SK-N-SH treated with all-trans-retinoic acid at 6 μM for 48 hours (cell line): ENCODE measurements around the gene LRRC26.

Source experiments
- ATAC-seq: fragments of 200-7000 bp; cut with Tn5 transposase; 3 replicates; pipeline ENCODE4 v1.9.1; 2020; ENCODE audit warnings: mild to moderate bottlenecking, moderate library complexity
- ARNTL ChIP-seq: fragments of 450-650 bp; formaldehyde crosslinking; IDR thresholded peaks from 2 replicates; pipeline ENCODE4 v1.5.0; 2020; ENCODE audit warnings: low read depth, mild to moderate bottlenecking, moderate library complexity, borderline replicate concordance
- BACH2 ChIP-seq: fragments of 250-450 bp; sonication (Bioruptor Pico); IDR thresholded peaks from 2 replicates; pipeline ENCODE4 v1.9.0; 2021; ENCODE audit warnings: mild to moderate bottlenecking, borderline replicate concordance
- CREB5 ChIP-seq: fragments of 250-450 bp; sonication (Bioruptor Pico); IDR thresholded peaks from 2 replicates; pipeline ENCODE4 v1.5.1; 2020; ENCODE audit warnings: low read depth, mild to moderate bottlenecking, moderate library complexity
- CSDC2 ChIP-seq: fragments of 250-450 bp; sonication (Bioruptor Pico); IDR thresholded peaks from 2 replicates; pipeline ENCODE4 v1.5.0; 2020; ENCODE audit warnings: mild to moderate bottlenecking, moderate library complexity
- ESRRG ChIP-seq: fragments of 250-450 bp; sonication (Bioruptor Pico); IDR thresholded peaks from 2 replicates; pipeline ENCODE4 v1.6.1; 2021; ENCODE audit warnings: mild to moderate bottlenecking
- ISL1 ChIP-seq: fragments of 250-450 bp; sonication (Bioruptor Pico); IDR thresholded peaks from 2 replicates; pipeline ENCODE4 v2.1.2; 2022; ENCODE audit warnings: mild to moderate bottlenecking, moderate library complexity
- OSR1 ChIP-seq: fragments of 250-450 bp; sonication (Bioruptor Pico); IDR thresholded peaks from 2 replicates; pipeline ENCODE4 v1.8.0; 2022; ENCODE audit warnings: moderate library complexity, mild to moderate bottlenecking, inconsistent platforms
- POU6F1 ChIP-seq: fragments of 250-450 bp; sonication (Bioruptor Pico); IDR thresholded peaks from 2 replicates; pipeline ENCODE4 v1.8.0; 2021; ENCODE audit warnings: low read depth, mild to moderate bottlenecking, moderate library complexity, borderline replicate concordance
- PPARA ChIP-seq: fragments of 250-450 bp; sonication (Bioruptor Pico); IDR thresholded peaks from 2 replicates; pipeline ENCODE4 v1.5.0; 2020; ENCODE audit warnings: mild to moderate bottlenecking, borderline replicate concordance
- RARB ChIP-seq: fragments of 250-450 bp; sonication (Bioruptor Pico); IDR thresholded peaks from 2 replicates; pipeline ENCODE4 v1.8.0; 2021; ENCODE audit warnings: mild to moderate bottlenecking, moderate library complexity
- SNAI2 ChIP-seq: fragments of 250-450 bp; sonication (Bioruptor Pico); IDR thresholded peaks from 2 replicates; pipeline ENCODE4 v1.5.0; 2020; ENCODE audit warnings: mild to moderate bottlenecking, moderate library complexity
- TCF4 ChIP-seq: fragments of 250-450 bp; sonication (Bioruptor Pico); IDR thresholded peaks from 2 replicates; pipeline ENCODE4 v1.8.0; 2021; ENCODE audit warnings: mild to moderate bottlenecking, moderate library complexity, borderline replicate concordance
- TOX ChIP-seq: fragments of 250-450 bp; sonication (Bioruptor Pico); IDR thresholded peaks from 2 replicates; pipeline ENCODE4 v1.8.0; 2021; ENCODE audit warnings: mild to moderate bottlenecking, moderate library complexity, borderline replicate concordance
- TSHZ2 ChIP-seq: fragments of 250-450 bp; sonication (Bioruptor Pico); IDR thresholded peaks from 2 replicates; pipeline ENCODE4 v1.5.0; 2020; ENCODE audit warnings: mild to moderate bottlenecking, moderate library complexity
- ZC3H10 ChIP-seq: fragments of 250-450 bp; sonication (Bioruptor Pico); IDR thresholded peaks from 2 replicates; pipeline ENCODE4 v1.5.1; 2021; ENCODE audit warnings: mild to moderate bottlenecking, moderate library complexity
- ZFP3 ChIP-seq: fragments of 250-450 bp; sonication (Bioruptor Pico); IDR thresholded peaks from 2 replicates; pipeline ENCODE4 v1.5.0; 2020; ENCODE audit warnings: mild to moderate bottlenecking, moderate library complexity
- ZFP30 ChIP-seq: fragments of 450-650 bp; formaldehyde crosslinking; IDR thresholded peaks from 2 replicates; pipeline ENCODE4 v1.5.0; 2022; ENCODE audit warnings: mild to moderate bottlenecking, moderate library complexity
- ZNF565 ChIP-seq: fragments of 450-650 bp; formaldehyde crosslinking; conservative IDR thresholded peaks from 2 replicates; pipeline ENCODE4 v1.5.0; 2020; ENCODE audit warnings: low read depth, mild to moderate bottlenecking, moderate library complexity
- ZNF70 ChIP-seq: fragments of 450-650 bp; formaldehyde crosslinking; IDR thresholded peaks from 2 replicates; pipeline ENCODE4 v1.5.0; 2020; ENCODE audit warnings: mild to moderate bottlenecking, moderate library complexity
- ZNF8 ChIP-seq: fragments of 450-650 bp; formaldehyde crosslinking; IDR thresholded peaks from 2 replicates; pipeline ENCODE4 v1.5.0; 2020; ENCODE audit warnings: mild to moderate bottlenecking, moderate library complexity

The LRRC26 gene

DNA sequence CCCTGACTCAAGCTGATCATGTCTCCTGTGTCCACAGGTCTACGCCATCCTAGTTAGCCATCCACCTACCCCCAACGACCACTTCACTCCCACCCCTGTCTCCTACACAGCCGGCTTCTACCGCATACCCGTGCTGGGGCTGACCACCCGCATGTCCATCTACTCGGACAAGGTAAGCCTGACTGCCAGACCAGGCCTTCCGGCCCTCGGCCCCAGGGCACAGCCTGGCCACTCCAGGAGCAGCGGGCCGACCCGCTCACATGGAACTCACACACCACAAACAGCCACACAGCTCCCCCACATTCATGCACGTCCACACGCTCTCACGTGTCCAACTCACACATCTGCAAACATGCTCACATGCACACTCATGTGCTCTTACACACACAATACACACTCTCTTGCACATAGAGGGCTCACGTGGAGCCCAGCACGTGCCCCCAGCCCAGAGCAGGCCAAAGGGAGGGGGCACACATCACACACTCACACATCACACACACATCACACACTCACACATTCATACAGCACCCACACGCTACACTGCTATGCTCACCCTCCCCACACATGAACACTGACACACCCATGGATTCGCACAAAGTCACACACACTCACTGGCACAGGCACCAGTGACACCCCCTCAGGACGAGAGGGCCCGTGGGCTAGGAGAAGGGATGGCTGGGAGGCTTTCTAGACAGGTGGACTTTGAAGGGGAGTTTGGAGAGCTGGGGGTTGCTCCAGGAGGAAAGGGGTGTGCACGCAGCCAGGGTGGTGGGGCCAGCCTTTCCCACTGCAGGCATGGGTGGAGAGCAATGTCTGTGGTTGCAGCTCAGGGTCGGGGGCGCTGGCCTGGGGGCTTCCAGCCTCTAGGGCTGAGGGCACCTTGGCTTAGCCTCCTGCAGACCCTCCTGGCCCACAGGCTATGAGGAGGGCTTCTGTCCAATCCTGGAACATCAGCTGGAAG, 27.6 kb downstream of the LRRC26 start:
- ATAC-seq = no peak
- no peak for TF ChIP-seq ZC3H10 (CRISPR knock-in tag)
- TF ChIP-seq RARB (CRISPR knock-in tag) = no peak
- no peak for TF ChIP-seq SNAI2 (CRISPR knock-in tag)
- no peak for TF ChIP-seq TSHZ2
- no peak for TF ChIP-seq ZFP3
- TF ChIP-seq CSDC2 (CRISPR knock-in tag) = no peak
- no peak for TF ChIP-seq ISL1 (CRISPR knock-in tag)
- no peak for TF ChIP-seq ZFP30 (CRISPR knock-in tag)
- TF ChIP-seq CREB5 (CRISPR knock-in tag) = no peak
- TF ChIP-seq ESRRG (CRISPR knock-in tag) = no peak
- no peak for TF ChIP-seq ARNTL (CRISPR knock-in tag)
- TF ChIP-seq BACH2 = no peak
- TF ChIP-seq TCF4 (CRISPR knock-in tag) = no peak
- TF ChIP-seq OSR1 (CRISPR knock-in tag) = no peak
- TF ChIP-seq ZNF565 (CRISPR knock-in tag) = no peak
- no peak for TF ChIP-seq POU6F1 (CRISPR knock-in tag)
- TF ChIP-seq ZNF8 = no peak
- TF ChIP-seq ZNF70 = no peak

GRCh38 chr9:137141050-137141810, 28.6 kb downstream of the LRRC26 start:
- no peak for ATAC-seq
- TF ChIP-seq BACH2 = no peak
- TF ChIP-seq PPARA (CRISPR knock-in tag) = no peak
- TF ChIP-seq POU6F1 (CRISPR knock-in tag) = no peak
- no peak for TF ChIP-seq CSDC2 (CRISPR knock-in tag)
- TF ChIP-seq, all 23 proteins: peak for 0

DNA sequence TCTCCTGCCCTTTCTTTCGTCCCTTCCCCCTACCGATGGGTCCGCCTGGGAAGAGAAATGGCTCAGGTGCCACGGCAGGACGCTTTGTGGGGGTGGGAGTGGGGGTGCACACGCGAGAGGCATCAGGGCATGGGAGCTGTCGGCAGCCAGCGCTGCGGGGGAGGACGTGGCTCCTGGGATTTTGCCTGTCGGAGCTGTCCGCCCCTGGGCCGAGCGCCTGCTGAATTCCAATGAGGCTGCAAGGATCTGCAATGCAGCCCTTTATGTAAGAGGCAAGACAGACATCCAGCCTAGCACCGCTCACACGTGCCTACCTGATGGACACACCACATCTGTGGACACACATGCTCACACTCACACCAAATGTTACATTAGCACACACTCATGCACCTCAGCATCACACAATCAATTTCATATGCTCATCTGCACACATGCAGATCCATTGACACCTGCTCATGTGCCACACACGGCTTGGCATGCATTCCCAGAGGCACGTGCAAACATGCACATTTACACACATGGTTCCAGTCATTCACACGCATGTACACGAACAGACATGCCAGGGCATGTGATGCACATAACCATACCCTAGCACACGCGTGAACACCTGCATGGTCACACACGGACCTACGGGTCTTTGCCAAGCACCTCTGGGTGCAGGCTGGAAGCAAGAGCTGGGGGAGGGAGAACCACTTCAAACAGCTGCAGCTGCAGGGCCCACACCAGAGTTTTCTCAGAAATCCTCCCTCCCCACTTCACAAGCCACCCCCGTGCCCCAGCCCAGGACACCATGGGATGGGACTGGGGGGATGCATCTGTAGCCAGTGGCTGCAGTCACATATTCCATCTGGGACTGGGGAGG, 29.5 kb downstream of the LRRC26 start:
- no peak for ATAC-seq
- TF ChIP-seq BACH2 (no peak), RARB (CRISPR knock-in tag) (no peak), CSDC2 (CRISPR knock-in tag) (no peak), PPARA (CRISPR knock-in tag) (no peak), TOX (CRISPR knock-in tag) (no peak)
